ENCODE measurements around the gene FGD2. TPM values are rescaled to one million over a fixed set of nuclear protein-coding genes. Genes with fewer than 3 reads are reported as not detected.

The FGD2 gene
- total and polyA plus RNA-seq, 2 of the 4 experiments (the other 2 are of a cell fraction), result 0.07 TPM; not detected in 1

- Histone ChIP-seq H3K18ac (ENCODE audit: low read depth, low read length) (no peak overlapping the region), H2BK15ac (ENCODE audit: low read depth, low read length) (no peak overlapping the region), H2BK20ac (ENCODE audit: low read depth, low read length) (no peak overlapping the region), H2AK5ac (ENCODE audit: low read depth, low read length) (no peak overlapping the region), H3K27me3 (ENCODE audit: control insufficient read depth, insufficient read depth, low read length) (peaks cover 19% of the 10 kb centered on the region), H3K9ac (ENCODE audit: low read depth, low read length) (no peak overlapping the region), H3K4me2 (ENCODE audit: low read depth, low read length) (no peak overlapping the region), H4K20me1 (ENCODE audit: insufficient read depth, low read length) (no peaks in the 10 kb centered on the region), H3K23ac (ENCODE audit: low read depth, low read length) (no peak overlapping the region), H3K4me3 (ENCODE audit: insufficient read depth, low read depth, low read length) (no peak overlapping the region), H3K56ac (ENCODE audit: extremely low read depth, insufficient read depth, low read length) (no peak overlapping the region), H3K4me1 (ENCODE audit: control insufficient read depth, insufficient read depth, low read length) (no peaks in the 10 kb centered on the region; the same call in 1 of the 2 replicates), H3K4ac (ENCODE audit: low read depth, low read length) (no peak overlapping the region), H4K5ac (ENCODE audit: low read depth, low read length) (no peak overlapping the region), H3K36me3 (ENCODE audit: control insufficient read depth, insufficient read depth, low read length) (no peaks in the 10 kb centered on the region), H3K79me1 (ENCODE audit: low read depth in 1 of 2, low read length in 2 of 2) (no peaks in the 10 kb centered on the region), H3K9me3 (ENCODE audit: control insufficient read depth, insufficient read depth, low read length) (0 out of 2 replicates have a peak, but pooled peaks cover 2% of the 10 kb centered on the region), H4K8ac (ENCODE audit: low read depth in 2 of 2, low read length in 2 of 2) (no peak overlapping the region), H3K14ac (replicated peaks; ENCODE audit: low read depth, low read length) (no peak overlapping the region), H3K27ac (ENCODE audit: insufficient read depth, low read length) (no peak overlapping the region), H2BK120ac (ENCODE audit: low read depth, low read length) (no peak overlapping the region), H2AFZ (replicated peaks; ENCODE audit: low read length, poor library complexity) (no peak overlapping the region), H2BK5ac (ENCODE audit: low read depth, low read length, poor library complexity, severe bottlenecking) (no peak overlapping the region), H4K91ac (ENCODE audit: insufficient read depth, low read depth, low read length) (no peak overlapping the region), H3K9me1 (ENCODE audit: insufficient read depth, low read length) (peaks cover 2% of the 10 kb centered on the region; the same call in 1 of the 2 replicates), H2AK9ac (replicated peaks; ENCODE audit: low read depth, low read length, poor library complexity) (no peak overlapping the region)
- ATAC-seq (ENCODE audit: low read depth) (no peak), DNase-seq (no peak)
- dilution Hi-C loops (cut with HindIII; ENCODE audit: low sequenced_read_pairs, unreplicated experiment), result no loop called here
- no TSS peak for BruUV-seq (replicated peaks)
- TF ChIP-seq RFX5 (IDR thresholded peaks at IDR 0.05; ENCODE audit: low read depth, low read length) (no peak), ELK1 (IDR thresholded peaks at IDR 0.05; ENCODE audit: borderline replicate concordance, low read depth, low read length) (no peak), SMC3 (IDR thresholded peaks at IDR 0.05; ENCODE audit: low read depth, low read length) (no peak), MAZ (IDR thresholded peaks at IDR 0.05; ENCODE audit: borderline replicate concordance, low read depth, low read length) (no peak), CEBPB (IDR thresholded peaks at IDR 0.05; ENCODE audit: low read depth, low read length) (no peak), BHLHE40 (IDR thresholded peaks at IDR 0.05; ENCODE audit: low read depth, low read length) (no peak), CHD1 (IDR thresholded peaks at IDR 0.05; ENCODE audit: low read depth, low read length) (no peak), USF2 (IDR thresholded peaks at IDR 0.05; ENCODE audit: low read depth, low read length) (no peak), RAD21 (IDR thresholded peaks at IDR 0.05; ENCODE audit: low read length) (no peak), NFE2L2 (IDR thresholded peaks at IDR 0.05; ENCODE audit: low read depth, low read length) (no peak), POLR2A (IDR thresholded peaks at IDR 0.05; ENCODE audit: low read depth, low read length) (no peak), MXI1 (IDR thresholded peaks at IDR 0.05; ENCODE audit: borderline replicate concordance, low read depth, low read length) (no peak), RCOR1 (IDR thresholded peaks at IDR 0.05; ENCODE audit: insufficient replicate concordance, low read length) (no peak)
- WGBS, 2 experiments (ENCODE audit: extremely low coverage in 2 of 2, insufficient read length in 1 of 2), result 100% methylated on average over 1 of the region's 13 CpGs; no CpG with 5 or more reads in 1 of the 2 experiments
- intact Hi-C loops (cut with micrococcal nuclease), result no loop called here
- in situ Hi-C loops (cut with MboI; ENCODE audit: low sequenced_read_pairs), result no loop called here
- POLR2A ChIA-PET (ENCODE audit: unreplicated experiment), result interaction anchor here (0.6 kb wide), 2 partner anchors 45 to 316 kb away, joined by 4 to 7 read pairs; no protein-coding TSS in a partner anchor
- CTCF ChIA-PET, result interaction anchor here (2.7 kb wide), 1 partner anchor 12 kb away, joined by 13 read pairs; no protein-coding TSS in a partner anchor
Measured at GRCh38 chr6:37005827-37006567, 542 bp downstream of the FGD2 start.
